Sigmoid colon (tissue), 7 donors: ENCODE data around the gene CYB5B. TPM values are rescaled to one million over a fixed set of nuclear protein-coding genes. Genes with fewer than 3 reads are reported as not detected.

Source experiments
- DNase-seq: peaks from one replicate; pipeline ENCODE4 v3.0.0-alpha.2; 2019
- H3K27ac ChIP-seq, 4 donors: fragments of 200-600 bp; sonication (generic); one replicate each; pipeline ENCODE4 v1.5.1; 2016 to 2019; ENCODE audit warnings: mild to moderate bottlenecking in 1 of 4
- H3K27me3 ChIP-seq, 3 donors: fragments of 200-600 bp; sonication (generic); one replicate each; pipeline ENCODE4 v1.5.1; 2019; ENCODE audit warnings: mild to moderate bottlenecking in 1 of 3
- H3K36me3 ChIP-seq, 4 donors: fragments of 200-600 bp; sonication (generic); one replicate each; pipeline ENCODE4 v1.5.1; 2016 to 2019
- H3K4me1 ChIP-seq, 4 donors: fragments of 200-600 bp; sonication (generic); one replicate each; pipeline ENCODE4 v1.5.1; 2017 to 2019
- H3K4me3 ChIP-seq, 4 donors: fragments of 200-600 bp; sonication (generic); one replicate each; pipeline ENCODE4 v1.5.1; 2017 to 2019; ENCODE audit warnings: mild to moderate bottlenecking in 2 of 4, moderate library complexity in 1 of 4
- H3K9me3 ChIP-seq, 4 donors: fragments of 200-600 bp in 3 of 4; sonication (generic) in 3 of 4; one replicate each; pipeline versions ENCODE4 v1.5.1 to v1.6.1; 2013 to 2019
- EP300 ChIP-seq, 4 donors: sonication (generic); formaldehyde crosslinking; IDR thresholded peaks; one replicate each; pipeline ENCODE4 v1.6.1; 2017; ENCODE audit warnings: antibody characterized with exemption in 4 of 4
- POLR2A ChIP-seq, 2 donors: fragments of 450-650 bp; IDR thresholded peaks; one replicate each; pipeline ENCODE4 v1.6.1; 2016; ENCODE audit warnings: antibody characterized with exemption in 2 of 2, mild to moderate bottlenecking in 2 of 2, moderate library complexity in 2 of 2
- POLR2AphosphoS5 ChIP-seq, 4 donors: sonication (generic); formaldehyde crosslinking; IDR thresholded peaks; one replicate each; pipeline ENCODE4 v1.6.1; 2017; ENCODE audit warnings: antibody characterized with exemption in 4 of 4
- WGBS, 2 donors: extraction: QIAGEN DNeasy Blood & Tissue Kit; methylation state at CpG; one replicate each; pipeline ENCODE4 v1.1.7; 2013; 5-methylcytosine and 5-hydroxymethylcytosine counted together
- intact Hi-C: fragments of 100-400 bp; cut with DNase I; formaldehyde crosslinking; loops from one replicate; pipeline ENCODE4 v1.15.1; 2023
- polyA plus RNA-seq, 3 donors: library from polyadenylated mRNA; stranded (reverse); fragments of 200-250 nt; gene quantifications; one replicate each; pipeline ENCODE4 v1.2.3, GENCODE V29; 2013
- total RNA-seq, 4 donors: library from RNA; depleted of rRNA; stranded (reverse); fragments of >200 nt; gene quantifications; one replicate each; pipeline ENCODE4 v1.1.0, GENCODE V29; 2016
- TF ChIP-seq, protein P1 (sequence below), 4 experiments: fragments of 450-650 bp in 3 of 4; fragments of 200-600 bp in 1 of 4; IDR thresholded peaks; one replicate each; pipeline ENCODE4 v1.5.1; 2016 to 2019; ENCODE audit warnings: antibody characterized with exemption in 4 of 4, mild to moderate bottlenecking in 3 of 4, moderate library complexity in 2 of 4
- donor health status: healthy with polysubstance abuse.
- donor health status: Bipolar disorder and iron deficiency.
- donor health status: healthy.

The CYB5B gene
- total and polyA plus RNA-seq, 7 donors = 24.4 to 196 (median 43.8) TPM

DNA sequence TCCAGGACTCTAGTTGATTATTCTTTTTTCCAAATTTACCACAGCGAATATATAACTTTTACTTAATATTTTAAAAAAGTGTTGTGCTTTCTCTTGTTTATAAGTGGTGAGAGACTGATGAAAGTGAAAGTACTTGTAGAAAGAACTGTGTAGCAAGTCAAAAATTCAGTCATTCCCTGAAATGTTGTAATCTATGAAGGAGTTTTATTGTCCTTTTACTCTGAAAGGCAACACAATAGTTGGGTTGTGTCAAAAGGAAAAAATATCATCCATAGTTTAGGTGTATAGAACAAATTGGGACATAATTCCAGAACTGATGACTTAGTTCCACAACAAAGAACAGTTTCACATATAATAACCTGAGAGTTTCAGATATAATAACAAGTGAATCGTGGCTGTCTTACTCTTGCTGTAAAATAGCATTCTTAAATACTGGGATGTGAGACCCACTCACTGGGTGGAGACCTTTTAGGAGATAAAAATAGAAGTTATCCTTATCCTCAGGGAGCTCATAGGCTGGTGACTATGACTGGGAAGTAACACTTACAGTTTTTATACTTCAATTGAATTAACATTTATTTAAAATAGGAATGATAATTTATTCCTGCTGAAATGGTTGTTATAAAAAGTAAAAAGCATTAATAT, 20.6 kb downstream of the CYB5B start:
- WGBS, 2 donors = 28 to 55% methylated on average over 2 of the region's 2 CpGs
- Histone ChIP-seq H3K9me3 (no peaks in the 10 kb centered on the region), H3K4me3 (peak overlapping the region; percentile 2 to 35 (median 25)), H3K27me3 (no peaks in the 10 kb centered on the region), H3K27ac (peak overlapping the region; percentile 66 to 82 (median 80)), H3K36me3 (peaks cover 0 to 7% (median 3%) of the 10 kb centered on the region in 4 donors), H3K4me1 (peaks cover 0 to 41% (median 30%) of the 10 kb centered on the region in 4 donors)
- no peak for DNase-seq
- intact Hi-C loops = loop anchor here (5.0 kb wide), 1 partner anchor 122 kb away; the partner anchor contains the start of gene NFAT5
- TF ChIP-seq, protein P1, sequence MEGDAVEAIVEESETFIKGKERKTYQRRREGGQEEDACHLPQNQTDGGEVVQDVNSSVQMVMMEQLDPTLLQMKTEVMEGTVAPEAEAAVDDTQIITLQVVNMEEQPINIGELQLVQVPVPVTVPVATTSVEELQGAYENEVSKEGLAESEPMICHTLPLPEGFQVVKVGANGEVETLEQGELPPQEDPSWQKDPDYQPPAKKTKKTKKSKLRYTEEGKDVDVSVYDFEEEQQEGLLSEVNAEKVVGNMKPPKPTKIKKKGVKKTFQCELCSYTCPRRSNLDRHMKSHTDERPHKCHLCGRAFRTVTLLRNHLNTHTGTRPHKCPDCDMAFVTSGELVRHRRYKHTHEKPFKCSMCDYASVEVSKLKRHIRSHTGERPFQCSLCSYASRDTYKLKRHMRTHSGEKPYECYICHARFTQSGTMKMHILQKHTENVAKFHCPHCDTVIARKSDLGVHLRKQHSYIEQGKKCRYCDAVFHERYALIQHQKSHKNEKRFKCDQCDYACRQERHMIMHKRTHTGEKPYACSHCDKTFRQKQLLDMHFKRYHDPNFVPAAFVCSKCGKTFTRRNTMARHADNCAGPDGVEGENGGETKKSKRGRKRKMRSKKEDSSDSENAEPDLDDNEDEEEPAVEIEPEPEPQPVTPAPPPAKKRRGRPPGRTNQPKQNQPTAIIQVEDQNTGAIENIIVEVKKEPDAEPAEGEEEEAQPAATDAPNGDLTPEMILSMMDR (IDR thresholded peaks at IDR 0.05) = no peak
- TF ChIP-seq POLR2A (IDR thresholded peaks at IDR 0.05) = no peak
- TF ChIP-seq EP300 (IDR thresholded peaks at IDR 0.05) = no peak
- no peak for TF ChIP-seq POLR2AphosphoS5 (IDR thresholded peaks at IDR 0.05)

DNA sequence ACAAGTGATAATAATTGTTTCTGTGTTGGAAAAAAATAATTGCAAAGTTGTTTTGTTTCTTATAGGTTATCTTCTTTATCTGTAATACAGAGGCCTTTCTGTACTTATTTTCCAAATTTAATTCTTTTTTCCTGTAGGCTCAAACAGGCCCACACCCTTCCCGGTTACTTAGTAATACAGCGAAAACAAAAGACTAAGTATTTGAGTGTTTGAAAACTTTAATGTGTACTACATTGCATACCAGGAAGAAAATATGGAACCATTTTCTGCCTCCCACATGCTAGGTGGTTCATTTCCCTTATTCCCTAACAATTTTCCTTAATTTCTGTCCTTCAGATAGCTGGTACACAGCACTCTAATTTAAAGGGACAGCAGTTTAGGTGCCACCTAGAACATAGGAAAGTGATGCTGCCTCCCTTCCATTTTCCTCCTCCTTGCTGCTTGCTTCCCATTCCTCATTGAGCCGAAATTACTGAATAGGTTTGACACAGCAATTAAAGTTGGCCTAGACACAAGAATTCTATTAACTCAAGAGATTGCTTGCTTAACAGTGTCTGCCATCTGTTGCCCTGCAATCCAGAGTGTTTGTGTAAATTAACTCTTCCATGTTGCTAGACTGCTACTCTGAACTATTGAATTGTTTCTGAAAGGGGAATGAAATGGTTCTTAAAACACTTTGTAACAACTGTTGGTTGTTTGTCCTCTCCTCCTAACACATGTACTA, 24.2 kb downstream of the CYB5B start:
- WGBS, 2 donors = 20 to 55% methylated on average over 3 of the region's 3 CpGs
- no peaks in the 10 kb centered on the region for H3K9me3 ChIP-seq
- H3K4me3 ChIP-seq = no peak overlapping the region
- DNase-seq = no peak
- H3K27ac ChIP-seq = peak overlapping the region in 3 of 4 donors; percentile 35 to 65 (median 44)
- intact Hi-C loops = no loop called here
- H3K4me1 ChIP-seq = peaks cover 0 to 32% (median 28%) of the 10 kb centered on the region in 4 donors
- H3K36me3 ChIP-seq = peaks cover 0 to 10% (median 3%) of the 10 kb centered on the region in 4 donors
- TF ChIP-seq EP300 (IDR thresholded peaks at IDR 0.05) = no peak
- TF ChIP-seq, protein P1 (IDR thresholded peaks at IDR 0.05) = no peak
- no peak for TF ChIP-seq POLR2A (IDR thresholded peaks at IDR 0.05)
- TF ChIP-seq POLR2AphosphoS5 (IDR thresholded peaks at IDR 0.05) = no peak
- no peaks in the 10 kb centered on the region for H3K27me3 ChIP-seq

DNA sequence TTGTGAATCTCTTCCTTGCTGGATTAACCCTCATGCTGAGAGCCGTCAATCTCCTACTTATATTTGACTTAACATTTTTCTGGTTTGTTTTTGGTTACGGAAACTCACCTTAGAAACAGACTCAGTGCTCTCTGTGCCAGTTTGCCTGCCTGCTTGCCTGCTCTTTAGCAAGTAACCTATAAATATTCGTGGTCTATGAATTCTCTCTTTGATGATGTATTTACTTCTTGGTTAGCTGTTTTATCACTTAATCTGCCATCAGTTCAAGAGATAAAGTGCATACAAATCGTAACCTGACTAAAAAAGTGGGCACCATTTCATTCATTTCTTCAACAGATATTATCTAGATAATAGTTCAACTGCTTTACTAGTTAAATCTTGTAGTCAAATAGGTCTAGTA, 26.7 kb downstream of the CYB5B start:
- Histone ChIP-seq H3K4me1 (peaks cover 0 to 15% (median 11%) of the 10 kb centered on the region in 4 donors), H3K27ac (no peak overlapping the region), H3K4me3 (no peak overlapping the region), H3K36me3 (peaks cover 0 to 10% (median 3%) of the 10 kb centered on the region in 4 donors), H3K9me3 (no peaks in the 10 kb centered on the region), H3K27me3 (no peaks in the 10 kb centered on the region)
- DNase-seq = no peak
- TF ChIP-seq POLR2A (IDR thresholded peaks at IDR 0.05) (no peak), EP300 (IDR thresholded peaks at IDR 0.05) (no peak), POLR2AphosphoS5 (IDR thresholded peaks at IDR 0.05) (no peak)
- 85 to 88% methylated on average over 4 of the region's 4 CpGs for WGBS, 2 donors
- intact Hi-C loops = no loop called here

DNA sequence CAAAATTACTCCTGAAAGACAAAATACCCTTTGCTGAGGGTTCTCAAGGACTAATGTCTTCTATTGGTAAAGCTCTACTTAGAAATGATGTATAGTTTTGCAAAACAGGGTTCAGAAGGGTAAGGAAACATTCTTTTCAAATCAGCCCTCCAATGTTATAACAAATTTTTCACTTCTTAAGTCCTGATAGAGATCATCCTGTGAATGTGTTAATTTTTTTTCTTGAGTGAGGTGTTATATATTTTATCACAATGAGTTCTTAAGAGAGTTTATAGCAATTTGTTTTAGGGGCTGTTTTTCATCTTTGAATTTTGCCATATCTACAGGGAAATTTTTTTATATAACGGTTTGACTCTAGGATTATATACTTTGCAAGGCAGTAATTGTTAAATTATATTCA, 29.5 kb downstream of the CYB5B start:
- Histone ChIP-seq H3K36me3 (peaks cover 0 to 5% (median 0%) of the 10 kb centered on the region in 4 donors), H3K4me1 (peaks cover 0 to 10% (median 7%) of the 10 kb centered on the region in 4 donors), H3K4me3 (no peak overlapping the region), H3K27ac (no peak overlapping the region), H3K27me3 (no peaks in the 10 kb centered on the region), H3K9me3 (no peaks in the 10 kb centered on the region)
- TF ChIP-seq, protein P1 (IDR thresholded peaks at IDR 0.05) = no peak
- no peak for TF ChIP-seq POLR2AphosphoS5 (IDR thresholded peaks at IDR 0.05)
- no peak for TF ChIP-seq POLR2A (IDR thresholded peaks at IDR 0.05)
- no peak for TF ChIP-seq EP300 (IDR thresholded peaks at IDR 0.05)
- intact Hi-C loops = no loop called here
- no peak for DNase-seq
- WGBS, 2 donors = 45 to 70% methylated on average over 1 of the region's 1 CpG

DNA sequence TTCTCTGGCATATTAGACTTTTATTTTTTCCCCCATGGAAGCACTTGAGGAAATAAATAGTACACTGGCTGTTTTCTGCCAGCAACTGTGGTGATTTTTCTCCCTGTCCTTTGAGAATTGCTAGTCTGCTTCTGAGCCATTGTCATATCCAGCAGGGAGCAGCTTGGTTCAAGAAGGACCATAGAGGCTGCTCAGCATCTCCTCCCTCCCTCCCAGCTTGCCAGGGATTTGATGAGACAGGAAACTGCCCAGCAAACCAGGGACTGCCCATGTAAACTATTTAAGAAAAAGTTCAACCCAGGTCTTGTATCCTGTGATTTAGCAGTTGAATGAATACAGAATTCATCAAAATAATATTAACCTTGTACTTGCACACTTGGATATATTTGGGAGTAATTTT, 39.5 kb downstream of the CYB5B start:
- no peak overlapping the region for H3K27ac ChIP-seq
- intact Hi-C loops = no loop called here
- H3K27me3 ChIP-seq = no peaks in the 10 kb centered on the region
- TF ChIP-seq, protein P1 (IDR thresholded peaks at IDR 0.05) = no peak
- TF ChIP-seq POLR2AphosphoS5 (IDR thresholded peaks at IDR 0.05) (no peak), POLR2A (IDR thresholded peaks at IDR 0.05) (no peak), EP300 (IDR thresholded peaks at IDR 0.05) (no peak)
- no peaks in the 10 kb centered on the region for H3K4me1 ChIP-seq
- DNase-seq = no peak
- no peaks in the 10 kb centered on the region for H3K9me3 ChIP-seq
- no peak overlapping the region for H3K4me3 ChIP-seq
- H3K36me3 ChIP-seq = peaks cover 0 to 24% (median 7%) of the 10 kb centered on the region in 4 donors
